Stimulated activated CD8-positive, alpha-beta memory T cell treated with anti-CD3 and anti-CD28 coated beads, Interleukin-7, amount 100 ng/mL, for 4 hours (primary cell): ENCODE data around the gene NMT1.

Experiments used
- DNase-seq, 2 donors: peaks; one replicate each; pipeline ENCODE4 v3.0.0-alpha.2; 2020; ENCODE audit warnings: low read depth in 2 of 2

The NMT1 gene

DNA sequence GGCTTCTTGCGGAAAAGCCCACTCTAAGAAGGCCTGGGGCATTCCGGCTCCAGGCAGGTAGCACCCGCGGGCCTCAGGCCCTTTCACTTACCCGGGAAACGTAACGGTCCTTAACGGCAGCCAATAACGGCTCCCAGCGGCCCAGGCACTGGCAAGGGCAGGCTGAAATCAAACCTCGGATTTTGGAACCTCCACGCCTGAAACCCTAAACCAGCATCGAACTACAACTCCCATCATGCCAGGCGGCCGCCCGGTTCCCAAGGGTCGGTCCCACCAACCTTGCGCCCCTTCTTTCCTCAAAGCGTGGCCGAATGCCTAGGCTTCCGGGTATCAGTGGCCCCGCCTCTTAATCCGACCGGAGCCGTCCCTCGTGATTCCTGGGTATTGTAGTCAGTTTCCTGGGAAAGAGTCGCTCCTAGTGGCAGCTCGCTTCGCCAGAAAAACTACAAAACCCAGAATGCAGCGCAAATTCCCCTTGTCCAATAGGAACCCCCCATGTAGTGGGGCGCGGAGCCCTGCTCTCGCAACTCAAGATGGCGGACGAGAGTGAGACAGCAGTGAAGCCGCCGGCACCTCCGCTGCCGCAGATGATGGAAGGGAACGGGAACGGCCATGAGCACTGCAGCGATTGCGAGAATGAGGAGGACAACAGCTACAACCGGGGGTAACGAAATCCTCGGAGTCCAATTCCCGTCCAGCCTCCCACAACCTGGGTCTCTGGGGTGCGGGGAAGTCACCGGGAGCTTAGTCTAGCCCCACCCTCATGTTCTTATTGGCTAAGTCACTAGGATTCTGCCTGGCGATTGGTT, at the start of gene NMT1:
TSS of gene NMT1 (plus strand) at position 521 of the 809 bp plus-strand sequence. CDS start at position 534, 13 bp downstream.
- DNase-seq = peak; percentile 92 to 97

DNA sequence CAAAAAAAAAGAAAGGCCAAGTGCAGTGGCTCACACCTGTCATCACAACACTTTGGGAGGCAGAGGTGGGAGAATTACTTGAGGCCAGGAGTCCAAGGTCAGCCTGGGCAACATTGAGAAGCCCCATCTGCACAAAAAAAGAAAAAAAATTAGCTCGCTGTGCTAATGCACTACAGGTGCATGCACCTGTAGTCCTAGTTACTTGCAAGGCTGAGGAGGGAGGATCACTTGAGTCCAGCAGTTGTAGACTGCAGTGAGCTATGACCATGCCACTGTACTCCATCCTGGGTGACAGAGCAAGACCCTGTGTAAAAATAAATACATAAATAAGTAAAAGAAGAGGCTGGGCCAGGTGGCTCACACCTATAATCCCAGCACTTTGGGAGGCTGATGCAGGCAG, 49.4 kb upstream of the NMT1 start:
- no peak for DNase-seq

DNA sequence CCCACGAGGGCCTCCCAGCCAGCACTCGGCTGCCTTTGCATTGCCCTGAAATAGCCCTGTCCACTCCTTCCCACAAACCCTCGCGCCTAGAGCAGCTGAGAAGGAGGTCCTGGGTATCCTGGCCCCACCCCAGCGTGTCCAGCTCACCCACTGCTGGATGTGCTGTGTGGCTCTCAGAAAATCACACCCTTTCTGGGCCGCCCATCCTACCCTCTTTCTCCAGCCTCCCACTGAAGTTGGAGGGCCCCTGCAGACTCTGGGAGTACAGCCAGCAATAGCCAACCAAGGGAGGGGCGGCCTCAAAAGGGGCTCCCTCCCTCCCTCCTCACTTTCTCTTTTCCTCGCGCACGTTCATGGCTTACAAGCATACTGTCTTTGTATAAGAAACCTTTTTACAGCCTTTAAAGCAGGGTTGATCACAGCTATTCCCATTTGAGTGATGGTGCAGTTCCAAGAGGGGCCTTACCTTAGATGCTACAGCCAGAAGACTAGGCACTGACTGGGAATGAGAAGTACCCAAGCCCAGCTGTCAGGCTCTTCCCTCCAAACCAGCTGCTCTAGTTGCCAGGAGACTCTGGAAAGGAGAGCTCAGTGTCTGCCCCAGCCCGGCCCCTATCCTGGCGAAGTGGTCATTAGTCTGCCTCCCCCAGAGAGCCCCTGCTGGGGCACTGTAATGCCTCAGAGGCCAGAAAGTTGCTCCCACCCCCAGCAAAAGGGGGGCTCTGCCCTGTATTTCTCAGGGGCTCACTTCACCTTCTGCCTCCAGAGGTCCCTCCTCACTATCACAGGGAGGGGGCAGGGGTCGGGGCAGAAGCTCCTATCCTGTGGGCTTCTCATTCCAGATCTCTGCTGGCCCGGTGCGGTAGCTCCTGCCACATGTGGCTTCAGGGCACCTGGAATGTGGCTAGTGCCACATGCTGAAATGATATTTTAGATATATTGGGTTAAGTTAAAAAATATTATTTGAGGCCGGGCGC, 47.8 kb upstream of the NMT1 start:
- no peak for DNase-seq

DNA sequence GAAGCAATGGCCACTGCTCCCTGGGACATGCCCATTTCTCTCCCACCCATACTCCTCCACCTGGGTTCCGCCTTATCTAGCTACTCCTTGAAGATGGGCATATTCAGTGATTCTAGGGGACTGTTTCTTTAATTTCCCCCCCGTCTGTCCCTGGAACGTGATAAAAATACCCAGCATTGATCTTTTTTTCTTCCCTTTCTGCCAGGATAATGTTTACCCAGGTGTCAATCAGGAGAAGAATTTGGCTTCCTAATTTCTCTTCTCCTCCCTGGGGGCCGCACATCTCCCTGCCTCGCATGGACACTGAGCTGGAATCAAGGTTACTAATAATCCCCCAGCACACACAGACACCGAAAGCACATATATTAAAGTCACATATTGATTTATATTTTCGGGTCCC, 44.9 kb upstream of the NMT1 start:
- DNase-seq = no peak

DNA sequence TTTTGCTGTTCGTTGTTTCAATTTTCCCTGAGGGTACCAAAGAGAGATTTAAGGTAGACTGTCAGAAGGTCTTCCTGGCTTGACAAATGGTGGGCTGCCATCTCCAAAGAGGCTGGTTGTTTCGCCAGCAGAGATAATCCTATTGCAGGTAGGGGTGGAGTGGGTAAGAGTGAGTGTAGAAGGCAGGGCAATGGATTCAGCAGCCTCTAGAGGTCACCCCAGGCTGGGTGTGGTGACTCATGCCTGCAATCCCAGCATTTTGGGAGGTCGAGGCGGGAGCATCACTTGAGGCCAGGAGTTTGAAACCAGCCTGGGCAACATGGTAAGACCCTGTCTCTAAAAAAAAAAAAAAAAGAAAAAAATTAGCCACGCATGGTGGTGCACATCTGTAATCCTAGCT, 44.3 kb upstream of the NMT1 start:
- no peak for DNase-seq

DNA sequence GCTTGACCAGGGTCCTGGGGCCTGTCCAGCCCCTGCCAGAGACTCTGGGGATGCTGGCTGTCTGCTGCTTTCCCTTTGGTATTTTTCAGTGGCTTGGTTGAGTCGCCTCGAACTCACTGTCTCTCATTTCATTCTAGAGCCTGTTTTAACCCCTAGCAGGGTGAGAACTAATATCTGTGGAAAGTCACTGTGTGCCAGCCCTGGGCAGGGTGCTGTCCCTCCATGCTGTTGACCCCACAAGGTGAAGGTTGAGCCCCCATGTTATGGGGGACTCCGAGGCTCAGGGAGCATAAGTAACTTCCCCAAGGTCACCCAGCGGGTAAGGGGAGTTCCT, 42.6 kb upstream of the NMT1 start:
- DNase-seq = no peak

DNA sequence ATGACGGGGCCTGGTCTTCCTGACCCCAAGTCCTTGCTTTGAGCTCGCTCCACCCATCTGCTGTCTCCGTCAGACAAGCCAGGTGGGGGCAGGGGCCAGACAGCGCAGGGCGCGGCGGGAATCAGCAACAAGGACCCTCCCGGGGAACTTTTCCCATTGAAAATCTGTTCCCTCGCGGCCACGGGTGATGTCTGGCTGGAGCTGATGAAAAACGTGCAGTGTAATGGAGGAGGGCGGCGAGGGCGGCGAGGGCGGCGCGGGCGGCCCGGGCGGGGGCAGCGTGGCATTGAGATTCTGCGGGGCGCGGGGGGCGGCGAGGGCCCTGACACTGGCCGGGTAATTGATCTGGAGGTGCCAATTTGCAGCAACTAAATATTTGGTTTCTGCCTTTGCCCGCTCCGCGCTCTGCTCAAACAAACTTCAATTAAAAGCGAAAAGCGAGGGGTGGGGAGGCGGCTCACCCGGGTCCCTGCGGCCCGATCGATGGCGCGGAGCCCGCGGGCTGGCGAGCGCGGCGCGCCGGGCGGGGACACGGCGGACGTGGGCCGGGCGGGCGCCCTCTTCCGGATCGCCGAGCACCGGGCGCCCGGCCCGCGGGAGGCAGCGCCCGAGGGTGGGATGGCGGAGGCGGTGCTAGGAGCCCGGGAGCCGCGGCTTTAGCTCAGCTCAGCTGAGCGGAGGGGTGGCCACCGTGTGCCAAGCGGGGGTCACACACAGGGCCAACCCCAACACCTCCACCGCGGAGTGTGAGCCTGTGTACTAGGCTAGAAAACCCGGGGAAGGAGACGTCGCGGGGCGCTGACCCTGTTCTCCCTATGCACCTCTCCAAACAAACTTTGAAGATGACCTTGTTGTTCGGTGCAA, 42.0 kb upstream of the NMT1 start:
- peak in 1 of 2 donors; percentile 28 for DNase-seq

DNA sequence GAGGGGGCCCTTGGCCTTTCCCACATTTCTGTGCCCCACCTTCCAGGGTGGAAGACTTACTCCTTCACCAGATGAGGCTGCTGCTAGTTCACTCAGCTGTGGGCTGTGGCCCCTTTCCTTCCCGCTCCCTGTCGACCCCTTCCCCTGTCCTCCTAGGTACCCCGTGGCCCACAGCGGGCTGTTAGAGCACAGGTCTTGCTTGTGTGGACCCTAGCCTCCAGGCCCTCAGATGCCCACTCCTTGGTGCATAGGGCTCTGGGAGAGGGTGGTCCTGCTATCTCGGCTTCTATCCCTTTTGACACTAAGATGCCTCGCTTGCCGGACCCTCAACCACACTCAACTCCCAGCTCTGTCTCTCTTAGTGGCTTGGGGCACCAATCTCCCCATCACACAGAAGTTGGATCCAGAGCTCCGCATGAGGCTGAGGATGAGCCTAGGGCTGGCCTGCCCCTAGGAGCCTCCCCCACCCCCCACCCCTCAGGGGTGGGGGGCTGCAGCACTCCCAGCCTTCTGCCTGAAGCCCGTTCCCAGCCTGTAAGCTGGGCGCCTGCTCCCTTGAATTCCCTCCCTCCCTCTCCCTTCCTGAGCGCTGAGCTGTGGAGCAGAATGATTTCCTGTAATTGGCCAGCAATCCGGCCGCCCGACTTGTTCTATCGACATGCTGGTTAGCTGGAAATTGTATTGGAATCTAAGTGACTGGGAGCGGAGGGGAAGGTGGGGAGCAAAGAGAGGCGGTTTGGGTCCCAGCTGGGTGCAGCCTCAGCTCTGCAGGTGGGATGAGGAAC, 40.6 kb upstream of the NMT1 start:
- DNase-seq = no peak

DNA sequence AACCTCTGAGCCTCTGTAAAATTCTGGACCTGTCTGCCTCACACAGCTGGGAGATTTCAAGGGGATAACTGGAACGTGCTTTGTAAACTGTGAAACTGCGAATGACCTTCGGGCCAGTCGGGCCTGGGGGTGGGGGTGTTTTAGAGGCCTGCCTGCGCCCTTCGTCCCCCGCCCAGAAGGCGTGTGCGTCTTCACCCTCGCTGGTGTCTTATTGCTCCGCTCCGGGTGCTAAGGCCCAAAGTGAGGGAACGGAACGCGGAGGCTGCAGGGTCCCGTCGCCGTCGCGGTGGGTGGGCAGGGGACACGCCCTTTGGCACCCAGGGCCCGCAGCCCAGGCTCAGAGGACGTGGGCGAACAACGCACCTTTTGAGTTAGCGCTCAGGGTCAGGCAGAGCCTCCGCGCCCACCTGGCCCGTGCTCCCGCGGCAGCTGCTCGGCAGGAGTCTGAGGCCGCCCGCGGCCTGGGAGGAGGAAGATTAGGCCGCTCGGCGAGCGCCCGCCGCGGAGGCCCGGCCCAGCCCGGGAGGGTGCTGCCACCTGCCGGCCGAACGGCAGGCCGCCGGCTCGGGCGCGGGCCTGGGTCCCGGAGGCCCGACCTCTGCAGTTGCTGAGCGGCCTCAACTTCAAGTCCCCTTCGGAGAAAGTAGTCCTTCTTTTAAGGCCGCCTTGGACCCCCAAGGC, 39.4 kb upstream of the NMT1 start:
- peak; percentile 6 to 48 for DNase-seq

DNA sequence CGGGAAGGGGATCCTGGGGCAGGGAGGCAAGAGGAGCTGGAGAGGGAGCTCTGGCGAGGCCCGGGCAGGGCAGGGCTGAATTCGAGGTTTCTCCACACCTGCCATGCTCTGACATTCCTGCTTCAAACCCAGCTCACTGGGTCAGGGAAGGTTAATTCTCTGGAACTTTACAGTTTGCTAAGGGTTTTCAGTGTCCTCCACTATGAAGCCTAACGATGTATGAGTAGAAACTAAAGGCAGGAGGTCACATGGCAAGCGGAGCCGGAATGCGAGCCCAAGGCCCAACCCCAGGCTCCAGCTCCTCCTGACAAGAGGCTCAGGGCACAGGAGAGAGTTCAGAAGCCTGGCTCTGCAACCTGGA, 38.8 kb upstream of the NMT1 start:
- DNase-seq = no peak

DNA sequence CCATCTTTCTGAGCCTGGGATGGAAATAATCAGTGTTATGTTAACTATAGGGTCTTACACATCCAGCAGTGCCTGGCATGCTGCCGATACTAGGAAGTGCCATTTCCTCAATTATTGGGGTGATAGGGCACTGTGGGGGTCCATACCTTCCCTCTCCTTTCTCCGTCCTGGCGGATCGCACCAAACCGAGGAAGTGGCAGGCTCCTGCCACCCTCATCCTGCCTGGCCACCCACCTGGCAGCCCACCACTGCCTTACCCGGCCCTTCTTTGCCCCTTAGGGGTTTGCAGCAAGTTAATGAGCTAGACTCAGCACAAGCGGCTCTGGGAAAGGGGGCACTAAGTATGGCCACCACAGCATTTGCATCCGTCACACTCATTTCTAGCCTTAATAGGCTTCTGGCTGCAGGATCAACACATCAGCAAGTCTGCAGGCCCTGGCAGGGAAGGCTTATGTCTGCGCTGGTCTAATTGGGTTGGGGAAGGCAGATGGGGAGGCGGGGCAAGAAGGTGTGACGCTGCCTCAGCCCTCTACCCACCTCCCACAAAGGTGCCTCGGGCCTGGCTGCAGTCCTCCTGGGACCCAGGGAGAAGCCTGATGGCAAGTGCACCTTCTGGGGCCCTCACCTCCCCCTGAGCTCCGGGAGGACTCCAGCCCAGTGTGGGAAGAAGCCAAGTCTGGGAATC, 38.3 kb upstream of the NMT1 start:
- no peak for DNase-seq

DNA sequence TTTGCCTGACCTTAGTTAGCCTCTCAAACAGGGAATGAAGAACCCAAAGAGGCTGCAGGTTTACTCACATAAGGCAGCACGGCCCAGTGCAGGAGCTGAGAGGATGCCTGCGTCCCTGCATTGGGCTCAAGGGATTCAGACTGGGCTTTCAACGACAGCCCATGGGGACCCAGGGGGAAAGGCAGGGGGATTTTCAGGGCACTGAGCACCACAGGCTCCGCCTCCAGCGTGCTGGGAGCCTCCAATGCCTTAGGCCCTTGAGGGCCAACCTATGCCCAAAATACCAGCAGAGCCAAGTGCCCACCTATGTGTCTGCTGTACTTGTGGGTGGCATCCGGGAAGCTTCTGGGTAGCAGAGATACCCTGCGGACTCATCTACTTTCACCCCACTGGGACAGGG, 32.0 kb upstream of the NMT1 start:
- DNase-seq = no peak

DNA sequence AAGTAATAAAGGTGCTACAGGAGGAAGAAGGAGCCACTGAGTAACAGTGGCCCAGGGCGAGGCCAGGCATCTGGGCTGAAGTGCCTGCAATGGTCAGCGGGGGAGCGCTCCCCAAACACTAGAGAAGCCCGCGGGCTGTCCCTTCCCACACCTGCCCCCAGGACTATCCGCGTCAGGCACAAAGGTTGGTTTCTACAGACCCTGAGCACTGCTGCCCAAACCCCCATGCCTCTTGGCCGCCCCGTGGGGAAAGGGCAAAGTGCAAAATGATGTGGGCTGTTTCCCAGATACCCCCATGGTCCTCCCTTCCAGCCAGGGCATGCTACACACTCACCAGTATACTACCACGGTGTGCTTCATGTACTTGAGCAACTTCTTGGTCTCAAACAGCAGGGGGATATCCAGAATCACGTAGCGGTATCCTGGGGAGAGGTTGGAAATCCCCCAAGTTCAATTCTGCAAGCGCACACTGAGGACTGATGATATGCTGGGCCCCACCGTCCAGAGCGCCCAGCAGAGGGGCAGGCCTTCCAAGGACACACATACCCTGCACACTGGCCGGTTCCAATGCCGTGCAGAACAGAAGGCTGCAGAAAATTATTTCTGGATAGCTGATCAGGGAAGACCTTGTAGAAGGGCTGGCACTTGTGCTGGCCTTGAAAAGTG, 31.2 kb upstream of the NMT1 start:
- DNase-seq = no peak

DNA sequence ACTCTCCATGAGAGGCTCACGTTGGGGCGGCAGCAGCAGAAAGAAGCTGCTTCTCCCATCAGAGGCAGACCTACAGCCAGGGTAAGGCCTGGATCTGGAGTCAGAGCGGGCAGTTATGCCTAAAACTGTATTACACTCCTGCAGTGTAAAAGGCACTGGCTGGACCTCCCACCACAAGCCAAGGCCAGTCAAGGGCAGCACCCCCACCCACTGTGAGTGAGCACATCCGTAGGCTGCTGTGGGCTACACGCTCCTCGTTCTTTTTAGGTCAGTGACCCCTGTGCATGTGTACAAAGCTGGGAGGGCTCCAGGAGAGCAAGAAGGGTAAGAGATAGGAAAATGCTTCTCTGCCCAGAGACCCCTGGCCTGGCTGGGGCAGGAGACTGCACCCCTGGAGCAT, 30.4 kb upstream of the NMT1 start:
- no peak for DNase-seq

DNA sequence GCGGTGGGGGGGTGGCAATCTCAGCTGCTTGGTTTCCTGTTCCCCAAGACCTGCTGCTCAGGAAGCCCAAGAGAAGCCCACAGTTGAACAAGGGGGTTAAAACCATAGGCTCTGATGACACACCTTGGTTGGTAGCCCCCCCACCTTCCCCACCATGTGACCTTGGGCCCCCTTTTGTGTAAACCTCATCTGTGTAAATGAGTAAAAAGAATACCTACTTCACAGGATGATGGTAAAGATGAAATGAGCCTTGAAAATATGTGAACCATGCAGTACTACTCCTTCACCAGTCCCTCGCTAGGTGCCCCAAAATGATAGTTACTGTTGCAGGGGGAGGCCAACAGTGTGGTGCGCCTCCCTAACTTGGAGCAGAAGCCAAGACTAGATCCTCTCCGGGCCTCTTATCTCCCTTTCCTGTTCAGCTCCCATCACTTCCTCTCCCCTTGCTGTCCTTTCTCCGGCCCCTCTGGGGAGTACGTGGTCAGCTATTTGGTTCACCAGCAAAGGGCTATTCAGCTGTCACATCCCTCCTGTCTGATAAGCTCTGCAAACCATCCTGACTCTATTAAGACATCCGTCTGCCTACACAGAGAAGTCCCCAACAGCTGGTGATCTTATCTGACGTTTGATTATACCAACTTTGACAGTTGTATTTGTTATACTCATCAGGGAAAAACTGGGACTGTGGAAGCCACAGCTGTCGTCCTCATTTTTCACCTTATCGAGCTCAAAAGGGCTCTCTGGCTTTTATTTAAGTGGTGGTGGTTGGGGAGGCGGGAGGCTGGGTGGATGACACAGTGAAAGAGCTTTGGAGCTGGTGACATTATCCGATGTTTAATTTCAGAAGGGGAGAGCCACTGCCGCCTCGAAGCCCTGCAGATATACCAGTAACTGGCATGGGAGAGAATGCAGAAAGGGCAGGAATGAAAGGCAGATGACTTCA, 29.6 kb upstream of the NMT1 start:
- DNase-seq = no peak

DNA sequence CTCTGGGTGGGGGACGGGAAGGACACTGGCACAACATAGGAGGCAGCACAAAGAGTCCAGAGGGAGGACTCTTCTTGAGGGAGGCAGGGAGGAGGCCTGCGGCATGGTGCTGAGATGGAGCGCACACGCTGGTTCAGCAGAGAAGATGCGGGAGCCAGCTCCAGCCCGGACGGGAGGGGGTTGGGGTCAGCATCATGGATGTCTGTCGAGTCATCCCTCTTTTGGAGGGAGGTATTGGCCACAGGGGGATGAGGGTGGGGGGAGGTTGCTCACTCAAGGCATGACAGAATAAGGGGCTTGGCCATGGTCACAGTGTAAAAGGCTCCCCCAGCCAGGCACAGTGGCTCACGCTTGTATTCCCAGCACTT, 29.0 kb upstream of the NMT1 start:
- no peak for DNase-seq

DNA sequence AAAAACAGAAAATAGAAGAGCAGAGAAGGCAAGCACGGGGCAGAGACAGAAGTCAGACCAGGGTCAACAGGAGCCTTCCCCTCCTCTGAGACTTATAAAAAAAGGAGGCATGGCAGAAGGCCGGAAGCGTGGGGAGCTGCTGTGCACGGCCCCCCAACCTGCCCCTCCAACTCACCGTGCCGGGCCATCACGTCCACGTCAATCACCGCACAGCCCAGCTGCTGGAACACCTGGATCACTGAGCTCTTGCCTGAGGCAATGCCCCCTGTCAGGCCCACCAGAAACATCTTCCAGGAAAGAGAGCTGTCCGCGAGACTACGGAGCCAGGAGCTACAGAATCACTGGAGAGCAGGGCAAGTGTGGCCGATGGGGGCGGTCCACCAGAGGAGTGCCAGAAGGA, 26.5 kb upstream of the NMT1 start:
- no peak for DNase-seq

DNA sequence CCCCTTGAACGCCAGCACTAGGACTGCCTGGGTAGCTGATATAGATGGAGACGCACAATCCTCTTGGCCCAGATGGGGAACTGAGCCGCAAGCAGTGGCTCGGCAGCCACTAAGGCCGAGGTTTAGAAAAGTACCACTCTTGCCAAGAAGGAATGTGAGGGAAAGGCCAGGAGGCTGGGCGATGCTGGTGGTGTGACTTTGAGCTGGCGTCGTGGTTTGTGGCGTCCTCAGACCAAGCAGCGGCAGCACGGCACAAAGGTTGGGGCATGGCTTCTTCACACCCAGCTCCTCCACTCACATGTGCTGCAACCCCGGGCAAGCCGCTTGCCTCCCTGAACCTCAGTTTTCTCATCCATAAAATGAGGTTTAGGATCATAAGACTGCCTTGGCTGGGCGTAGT, 25.3 kb upstream of the NMT1 start:
- DNase-seq = no peak
